KMS-11 (cell line): ENCODE results near the gene PCDH1.

ENCODE experiments used
- H2AFZ ChIP-seq: fragments of 200-600 bp; sonication (generic); 2 replicates; pipeline ENCODE4 v1.6.1; 2016; ENCODE audit warnings: antibody characterized with exemption, mixed run types, low read depth
- H3K27ac ChIP-seq: fragments of 200-600 bp; sonication (generic); 2 replicates; pipeline ENCODE4 v1.6.1; 2016; ENCODE audit warnings: mild to moderate bottlenecking, mixed run types
- H3K27me3 ChIP-seq: fragments of 200-600 bp; sonication (generic); 2 replicates; pipeline ENCODE4 v1.6.1; 2017; ENCODE audit warnings: mild to moderate bottlenecking, low read depth, mixed run types, moderate library complexity; ENCODE audit not compliant: insufficient read depth
- H3K36me3 ChIP-seq: fragments of 200-600 bp; sonication (generic); 2 replicates; pipeline ENCODE4 v1.6.1; 2017; ENCODE audit warnings: mild to moderate bottlenecking, mixed run types; ENCODE audit not compliant: insufficient read depth
- H3K4me1 ChIP-seq: fragments of 200-600 bp; sonication (generic); 2 replicates; pipeline ENCODE4 v1.6.1; 2016; ENCODE audit warnings: mild to moderate bottlenecking, low read depth, mixed run types; ENCODE audit not compliant: poor library complexity, severe bottlenecking
- H3K4me2 ChIP-seq: fragments of 200-600 bp; sonication (generic); 2 replicates; pipeline ENCODE4 v1.7.0; 2016; ENCODE audit warnings: mild to moderate bottlenecking, mixed run types
- H3K4me3 ChIP-seq: fragments of 200-600 bp; sonication (generic); IDR thresholded peaks from 2 replicates; pipeline ENCODE4 v1.6.1; 2017; ENCODE audit warnings: low read depth, low read length, mixed read lengths; ENCODE audit not compliant: insufficient read depth
- H3K79me2 ChIP-seq: fragments of 200-600 bp; sonication (generic); 2 replicates; pipeline ENCODE4 v1.6.1; 2016; ENCODE audit warnings: low read depth, mixed run types; ENCODE audit not compliant: insufficient read depth
- H3K9ac ChIP-seq: fragments of 200-600 bp; sonication (generic); 2 replicates; pipeline ENCODE4 v1.6.1; 2016; ENCODE audit warnings: mild to moderate bottlenecking, mixed run types
- H4K20me1 ChIP-seq: fragments of 200-600 bp; sonication (generic); 2 replicates; pipeline ENCODE4 v1.6.1; 2016; ENCODE audit warnings: mild to moderate bottlenecking, mixed run types; ENCODE audit not compliant: insufficient read depth
- TF ChIP-seq, protein P1 (sequence below): fragments of 200-600 bp; sonication (generic); conservative IDR thresholded peaks from 2 replicates; pipeline ENCODE4 v1.6.1; 2017; ENCODE audit warnings: low read depth, mild to moderate bottlenecking, antibody characterized with exemption, low read length, moderate library complexity, mixed read lengths

PCDH1 gene

DNA sequence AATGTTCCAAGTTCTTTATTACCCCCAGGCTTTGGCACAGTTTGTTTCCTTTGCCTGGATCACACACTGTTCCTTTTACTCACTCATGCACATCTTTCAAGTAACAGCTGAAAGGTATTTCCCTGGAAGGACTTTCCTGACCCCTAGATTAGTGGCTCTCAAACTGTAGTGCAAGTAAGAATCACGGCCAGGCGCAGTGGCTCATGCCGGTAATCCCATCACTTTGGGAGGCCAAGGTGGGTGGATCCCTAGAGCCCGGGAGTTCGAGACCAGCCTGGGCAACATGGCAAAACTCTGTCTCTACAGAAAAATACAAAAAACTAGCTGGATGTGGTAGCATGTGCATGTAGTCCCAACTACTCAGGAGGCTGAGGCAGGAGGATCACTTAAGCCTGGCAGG lies 26.3 kb upstream of the PCDH1 start:
- Histone ChIP-seq H3K27ac (no peak overlapping the region), H4K20me1 (no peaks in the 10 kb centered on the region), H2AFZ (no peak overlapping the region), H3K27me3 (no peaks in the 10 kb centered on the region), H3K36me3 (no peaks in the 10 kb centered on the region), H3K9ac (no peak overlapping the region), H3K4me2 (no peak overlapping the region), H3K4me3 (no peak overlapping the region), H3K79me2 (no peaks in the 10 kb centered on the region), H3K4me1 (no peaks in the 10 kb centered on the region)
- TF ChIP-seq, protein P1, sequence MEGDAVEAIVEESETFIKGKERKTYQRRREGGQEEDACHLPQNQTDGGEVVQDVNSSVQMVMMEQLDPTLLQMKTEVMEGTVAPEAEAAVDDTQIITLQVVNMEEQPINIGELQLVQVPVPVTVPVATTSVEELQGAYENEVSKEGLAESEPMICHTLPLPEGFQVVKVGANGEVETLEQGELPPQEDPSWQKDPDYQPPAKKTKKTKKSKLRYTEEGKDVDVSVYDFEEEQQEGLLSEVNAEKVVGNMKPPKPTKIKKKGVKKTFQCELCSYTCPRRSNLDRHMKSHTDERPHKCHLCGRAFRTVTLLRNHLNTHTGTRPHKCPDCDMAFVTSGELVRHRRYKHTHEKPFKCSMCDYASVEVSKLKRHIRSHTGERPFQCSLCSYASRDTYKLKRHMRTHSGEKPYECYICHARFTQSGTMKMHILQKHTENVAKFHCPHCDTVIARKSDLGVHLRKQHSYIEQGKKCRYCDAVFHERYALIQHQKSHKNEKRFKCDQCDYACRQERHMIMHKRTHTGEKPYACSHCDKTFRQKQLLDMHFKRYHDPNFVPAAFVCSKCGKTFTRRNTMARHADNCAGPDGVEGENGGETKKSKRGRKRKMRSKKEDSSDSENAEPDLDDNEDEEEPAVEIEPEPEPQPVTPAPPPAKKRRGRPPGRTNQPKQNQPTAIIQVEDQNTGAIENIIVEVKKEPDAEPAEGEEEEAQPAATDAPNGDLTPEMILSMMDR = no peak

DNA sequence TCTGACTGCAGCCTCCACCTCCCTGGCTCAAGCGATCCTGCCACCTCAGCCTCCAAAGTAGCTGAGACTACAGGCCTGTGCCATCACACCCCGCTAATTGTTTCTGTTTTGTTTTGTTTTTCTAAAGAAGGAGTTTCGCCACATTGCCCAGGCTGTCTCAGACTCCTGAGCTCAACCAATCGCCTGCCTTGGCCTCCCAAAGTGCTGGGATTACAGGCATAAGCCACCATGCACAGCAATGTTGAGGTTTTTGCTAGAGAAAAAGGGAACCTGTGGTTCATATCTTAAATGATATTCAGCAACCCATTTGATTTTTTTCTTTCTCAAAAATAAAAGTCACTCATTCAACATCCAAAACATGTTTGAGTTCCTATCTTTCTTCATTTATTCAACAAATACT lies 25.1 kb upstream of the PCDH1 start:
- no peaks in the 10 kb centered on the region for H3K27me3 ChIP-seq
- no peak overlapping the region for H3K27ac ChIP-seq
- H3K36me3 ChIP-seq = no peaks in the 10 kb centered on the region
- TF ChIP-seq, protein P1 = no peak
- H3K4me2 ChIP-seq = no peak overlapping the region
- no peak overlapping the region for H2AFZ ChIP-seq
- H3K4me3 ChIP-seq = no peak overlapping the region
- H4K20me1 ChIP-seq = no peaks in the 10 kb centered on the region
- H3K9ac ChIP-seq = no peak overlapping the region
- H3K4me1 ChIP-seq = no peaks in the 10 kb centered on the region
- H3K79me2 ChIP-seq = no peaks in the 10 kb centered on the region

DNA sequence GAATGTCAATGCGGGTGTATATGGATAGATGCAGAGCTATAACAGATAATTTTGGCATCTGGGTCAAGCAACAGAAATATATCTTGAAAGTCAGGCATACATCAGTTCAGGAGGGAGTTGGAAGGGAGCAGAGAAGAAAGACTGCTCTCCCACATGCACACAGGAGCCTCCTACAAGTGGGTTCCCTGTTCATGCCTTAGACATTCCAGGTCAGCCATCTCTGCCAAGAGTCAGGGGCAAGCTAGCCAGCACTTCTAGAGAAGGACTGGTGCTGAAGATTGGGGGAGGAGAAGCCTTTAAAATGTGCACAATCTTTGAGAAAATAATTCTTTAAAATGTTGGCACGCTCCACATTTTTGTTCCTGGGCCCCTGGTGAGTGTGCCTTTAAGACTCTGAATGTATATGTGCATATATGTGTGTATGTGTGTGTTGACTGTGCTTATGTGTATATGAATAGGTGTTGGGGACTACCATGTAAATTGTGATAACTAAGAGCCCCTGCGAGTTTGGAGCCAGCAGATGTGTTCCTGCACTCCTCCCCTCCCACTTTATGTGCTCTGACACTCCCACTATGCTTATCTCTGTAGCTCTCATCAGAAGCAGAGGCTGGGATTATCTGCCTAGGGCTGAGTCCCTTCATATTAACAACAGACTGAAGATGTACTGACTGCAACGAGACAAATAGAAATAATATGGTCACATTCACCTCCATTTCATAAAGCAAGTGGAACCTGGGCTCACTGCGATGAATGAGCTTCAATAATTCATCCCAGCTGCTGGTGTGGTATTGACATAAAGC lies 24.0 kb upstream of the PCDH1 start:
- no peak overlapping the region for H3K9ac ChIP-seq

DNA sequence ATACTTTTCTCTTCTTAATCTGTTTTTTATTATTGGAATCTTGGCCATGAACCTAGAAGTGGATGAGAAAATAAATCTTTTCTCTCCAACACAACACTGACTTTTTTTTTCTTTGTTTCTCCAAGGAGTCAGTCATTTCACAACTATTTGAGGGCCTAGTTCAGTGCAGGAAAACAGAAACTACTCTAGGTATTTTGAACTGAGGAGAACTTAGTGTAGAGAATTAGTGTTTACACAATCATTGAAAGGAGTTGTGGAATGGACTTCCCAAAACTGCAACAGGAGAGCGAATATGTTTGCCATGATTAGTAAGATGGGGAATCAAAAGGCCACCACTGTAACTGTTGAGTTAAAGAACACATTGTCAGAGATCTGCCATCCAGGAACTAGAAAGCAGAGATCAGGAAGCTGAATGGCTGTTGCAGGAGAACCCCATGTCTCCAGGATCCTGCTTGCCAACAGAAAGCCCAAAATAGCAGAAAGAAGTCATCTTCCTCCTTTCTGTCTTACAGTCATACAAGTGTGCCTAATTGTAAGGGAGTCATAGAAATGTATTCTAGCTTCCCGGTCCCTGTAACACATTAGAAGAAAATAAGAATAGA lies 20.3 kb upstream of the PCDH1 start:
- H3K4me2 ChIP-seq = no peak overlapping the region
- no peaks in the 10 kb centered on the region for H4K20me1 ChIP-seq
- H3K27ac ChIP-seq = no peak overlapping the region
- no peak overlapping the region for H3K9ac ChIP-seq
- H3K4me1 ChIP-seq = no peaks in the 10 kb centered on the region
- no peak overlapping the region for H3K4me3 ChIP-seq
- H3K36me3 ChIP-seq = no peaks in the 10 kb centered on the region
- no peak overlapping the region for H2AFZ ChIP-seq
- TF ChIP-seq, protein P1 = no peak
- no peaks in the 10 kb centered on the region for H3K79me2 ChIP-seq
- H3K27me3 ChIP-seq = no peaks in the 10 kb centered on the region

More for the DNA sequence above, 24.0 kb upstream of the PCDH1 start:
- no peak overlapping the region for H3K4me3 ChIP-seq
- no peaks in the 10 kb centered on the region for H3K4me1 ChIP-seq
- H3K27ac ChIP-seq = no peak overlapping the region
- TF ChIP-seq, protein P1 = no peak
- H3K4me2 ChIP-seq = no peak overlapping the region
- H2AFZ ChIP-seq = no peak overlapping the region
- H3K27me3 ChIP-seq = no peaks in the 10 kb centered on the region
- no peaks in the 10 kb centered on the region for H3K36me3 ChIP-seq
- H4K20me1 ChIP-seq = no peaks in the 10 kb centered on the region
- H3K79me2 ChIP-seq = no peaks in the 10 kb centered on the region
